SK-N-SH (cell line): Measurements from ENCODE around the gene CLK4.

Experiments
- CTCF ChIP-seq: fragments of 200-600 bp; sonication (generic); IDR thresholded peaks from 2 replicates; pipeline ENCODE4 v1.6.1; 2017; ENCODE audit warnings: antibody characterized with exemption, mild to moderate bottlenecking, moderate library complexity
- EZH2phosphoT487 ChIP-seq: fragments of 200-600 bp; sonication (generic); IDR thresholded peaks from 2 replicates; pipeline ENCODE4 v1.6.1; 2017; ENCODE audit warnings: low read depth, mixed run types, mild to moderate bottlenecking, antibody characterized with exemption, moderate library complexity, borderline replicate concordance
- GABPA ChIP-seq: IDR thresholded peaks from 2 replicates; pipeline ENCODE4 v1.4.0; 2012; ENCODE audit warnings: low read depth, mild to moderate bottlenecking
- IRF3 ChIP-seq: fragments of 150-350 bp; IDR thresholded peaks from 2 replicates; pipeline ENCODE4 v1.6.1; 2016; ENCODE audit warnings: mild to moderate bottlenecking, low read depth, low read length

- TF ChIP-seq GABPA (no peak), CTCF (no peak), EZH2phosphoT487 (no peak), IRF3 (no peak)
Observed at GRCh38 chr5:178561746-178562264, 65.0 kb downstream of the CLK4 start.
